Panc1 (cell line): ENCODE results near the gene C2orf76. TPM values are rescaled to one million over a fixed set of nuclear protein-coding genes. Genes with fewer than 3 reads are reported as not detected.

Source experiments
- ATAC-seq: fragments of 200-7000 bp; cut with Tn5 transposase; 2 replicates; pipeline ENCODE4 v1.9.1; 2020; ENCODE audit warnings: mild to moderate bottlenecking, moderate library complexity
- BruUV-seq: library from RNA; stranded (reverse); fragments of 400-500 nt; replicated peaks from 2 replicates; lab custom pipeline; 2021; lab: Mats Ljungman, UMichigan
- CTCF ChIA-PET: fragments of 300-600 bp; sonication (Branson Sonifier 250); formaldehyde crosslinking; loops from one replicate; lab custom pipeline; 2022; ENCODE audit warnings: antibody characterized with exemption; lab: Charles Lee
- POLR2A ChIA-PET: fragments of 300-600 bp; sonication (Branson Sonifier 250); formaldehyde crosslinking; loops from one replicate; lab custom pipeline; 2022; ENCODE audit warnings: antibody characterized with exemption; lab: Charles Lee
- DNase-seq: peaks from one replicate; pipeline ENCODE4 v3.0.0-alpha.2; 2010; ENCODE audit warnings: low read depth, low spot score
- H3K27ac ChIP-seq: 2 replicates; pipeline ENCODE4 v1.5.1; 2011; ENCODE audit warnings: mild to moderate bottlenecking, low read length, inconsistent platforms
- H3K27me3 ChIP-seq: fragments of 200-500 bp; sonication (Bioruptor generic); 2 replicates; pipeline ENCODE4 v1.6.0; 2014; ENCODE audit warnings: low read length, inconsistent platforms; ENCODE audit not compliant: control insufficient read depth, insufficient read depth
- H3K36me3 ChIP-seq: fragments of 200-500 bp; sonication (Bioruptor generic); 2 replicates; pipeline ENCODE4 v1.5.1; 2014; ENCODE audit warnings: inconsistent platforms, mild to moderate bottlenecking, low read length, moderate library complexity; ENCODE audit not compliant: control insufficient read depth, insufficient read depth
- H3K4me1 ChIP-seq: 2 replicates; pipeline ENCODE4 v1.5.1; 2011; ENCODE audit warnings: inconsistent platforms, mild to moderate bottlenecking, low read length, moderate library complexity; ENCODE audit not compliant: control insufficient read depth, insufficient read depth
- H3K4me3 ChIP-seq, 2 experiments: 2 replicates each; pipeline ENCODE4 v1.5.1; 2011 to 2012; ENCODE audit warnings: low read depth in 2 of 2, low read length in 2 of 2, mild to moderate bottlenecking in 2 of 2, inconsistent platforms in 1 of 2, moderate library complexity in 1 of 2
- H3K9me3 ChIP-seq: fragments of 200-500 bp; sonication (Bioruptor generic); 2 replicates; pipeline ENCODE4 v1.5.1; 2014; ENCODE audit warnings: low read depth, mild to moderate bottlenecking, inconsistent platforms, low read length, moderate library complexity; ENCODE audit not compliant: control insufficient read depth, insufficient read depth
- CTCF ChIP-seq: fragments of 450-650 bp; IDR thresholded peaks from 2 replicates; pipeline ENCODE4 v1.5.1; 2017; ENCODE audit warnings: mild to moderate bottlenecking
- POLR2AphosphoS5 ChIP-seq: IDR thresholded peaks from 2 replicates; pipeline ENCODE4 v1.6.1; 2012; ENCODE audit warnings: mild to moderate bottlenecking, low read depth, low read length, moderate library complexity
- REST ChIP-seq, 2 experiments: IDR thresholded peaks; 2 replicates each; pipeline ENCODE4 v1.6.1; 2011 to 2012; ENCODE audit warnings: low read depth in 2 of 2, control low read depth in 1 of 2, low read length in 1 of 2, mild to moderate bottlenecking in 1 of 2, moderate library complexity in 1 of 2; ENCODE audit not compliant: insufficient read depth in 1 of 2
- SIN3A ChIP-seq: IDR thresholded peaks from 2 replicates; pipeline ENCODE4 v1.6.1; 2012; ENCODE audit warnings: low read depth, mild to moderate bottlenecking, low read length, moderate library complexity, borderline replicate concordance; ENCODE audit not compliant: insufficient read depth
- TCF7L2 ChIP-seq: IDR thresholded peaks from 2 replicates; pipeline ENCODE4 v1.6.1; 2011; ENCODE audit warnings: mild to moderate bottlenecking, low read depth, low read length, inconsistent platforms
- in situ Hi-C: cut with HindIII; loops from 2 replicates; pipeline ENCODE4 v1.10.0; 2016; ENCODE audit warnings: low sequenced_read_pairs, low pct_unique_long_range_greater_than_20kb
- intact Hi-C: fragments of 100-400 bp; cut with micrococcal nuclease; formaldehyde crosslinking; loops from one replicate; pipeline ENCODE4 v1.10.0; 2022; ENCODE audit not compliant: unreplicated experiment
- total RNA-seq: library from RNA; stranded (reverse); gene quantifications from one replicate; pipeline ENCODE4 v1.2.1, GENCODE V29; 2021; ENCODE audit not compliant: unreplicated experiment

C2orf76 gene
- total RNA-seq, 1 experiment from 2014 or later = 22.7 TPM

- no peak for DNase-seq
- no peak for ATAC-seq
- CTCF ChIA-PET = no interaction called here
- POLR2A ChIA-PET = no interaction called here
- in situ Hi-C loops (no loop called here), intact Hi-C loops (no loop called here)
- BruUV-seq = no TSS peak
- no peaks in the 10 kb centered on the region for H3K36me3 ChIP-seq
- no peak overlapping the region for H3K27ac ChIP-seq
- H3K27me3 ChIP-seq = no peaks in the 10 kb centered on the region
- no peaks in the 10 kb centered on the region for H3K9me3 ChIP-seq
- no peak overlapping the region for H3K4me3 ChIP-seq
- H3K4me1 ChIP-seq = peaks cover 3% of the 10 kb centered on the region; the same call in 1 of the 2 replicates
- TF ChIP-seq TCF7L2 (no peak), CTCF (no peak), POLR2AphosphoS5 (no peak), SIN3A (no peak), REST (IDR thresholded peaks at IDR 0.05; ENCODE audit: insufficient read depth in 1 of 2, low read depth in 2 of 2, low read length in 1 of 2) (no peak)
Measured at GRCh38 chr2:119286661-119287060, 80.0 kb downstream of the C2orf76 start.

GRCh38 chr2:119283873-119284331, 82.7 kb downstream of the C2orf76 start:
- CTCF ChIA-PET = no interaction called here

More at GRCh38 chr2:119283873-119284331, 82.7 kb downstream of the C2orf76 start:
- no peak overlapping the region for H3K4me3 ChIP-seq
- no peak overlapping the region for H3K27ac ChIP-seq
- POLR2A ChIA-PET = no interaction called here
- no peaks in the 10 kb centered on the region for H3K4me1 ChIP-seq
- H3K9me3 ChIP-seq = no peaks in the 10 kb centered on the region
- in situ Hi-C loops = no loop called here
- BruUV-seq = no TSS peak
- intact Hi-C loops = no loop called here
- H3K27me3 ChIP-seq = no peaks in the 10 kb centered on the region
- TF ChIP-seq SIN3A (no peak), REST (IDR thresholded peaks at IDR 0.05; ENCODE audit: insufficient read depth in 1 of 2, low read depth in 2 of 2, low read length in 1 of 2) (no peak), POLR2AphosphoS5 (no peak), CTCF (no peak), TCF7L2 (no peak)
- no peak for ATAC-seq
- DNase-seq = no peak
- H3K36me3 ChIP-seq = no peaks in the 10 kb centered on the region
